ENCODE data around the gene LRP1. TPM values are rescaled to one million over a fixed set of nuclear protein-coding genes. Genes with fewer than 3 reads are reported as not detected.

LRP1 gene
- total RNA-seq, 2 experiments from 2014 or later: 0.57 to 0.95 TPM

- ChIA-PET CTCF (interaction anchor here (1.8 to 15.6 kb wide), 2 partner anchors 8 to 22 kb away, joined by 8 to 327 read pairs; a partner anchor contains a TSS), POLR2A (interaction anchor here (0.8 kb wide), 1 partner anchor 20 kb away, joined by 3 read pairs; no protein-coding TSS in a partner anchor)
Measured at GRCh38 chr12:57218030-57218853, 90.0 kb downstream of the LRP1 start.

DNA sequence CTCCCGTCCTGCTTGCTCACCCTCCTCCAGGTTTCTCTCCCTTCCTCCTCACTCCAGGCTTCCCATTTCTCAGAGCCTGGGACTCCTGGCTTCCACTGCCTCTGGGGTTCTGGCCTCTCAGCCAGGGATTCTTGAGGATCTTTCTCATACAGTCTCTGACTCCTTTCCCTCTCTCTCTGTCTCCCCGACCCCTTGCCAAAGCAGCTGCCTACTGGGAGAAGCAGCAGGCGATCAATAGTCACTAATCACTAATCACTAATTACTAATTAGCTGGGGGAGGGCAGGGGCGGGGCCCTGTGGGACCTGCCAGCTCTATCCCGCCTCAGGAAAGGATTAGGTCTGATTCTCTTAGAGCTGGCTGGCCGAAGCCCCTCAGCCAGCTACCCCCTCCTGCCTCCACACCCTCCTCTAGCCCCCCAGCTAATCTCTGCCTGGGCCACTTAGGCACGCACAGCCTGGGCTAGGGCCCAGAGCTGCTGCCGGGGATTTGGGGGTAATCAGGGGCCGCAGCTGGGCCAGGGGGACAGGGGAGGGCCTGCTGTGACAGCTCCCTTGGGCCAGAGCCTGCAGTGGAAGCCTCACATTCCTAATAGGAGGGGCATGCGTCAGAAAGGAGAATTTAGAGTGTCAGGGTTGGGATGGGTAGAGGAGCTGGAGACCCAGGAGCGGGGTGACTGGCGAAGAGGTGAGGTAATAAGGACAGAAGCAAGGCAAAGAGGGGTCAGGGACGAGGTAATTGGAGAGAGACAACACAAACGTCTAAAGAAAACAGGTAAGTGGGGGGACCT, 91.1 kb downstream of the LRP1 start:
- CTCF ChIA-PET: interaction anchor here (15.6 kb wide), 1 partner anchor 21 kb away, joined by 327 read pairs; a partner anchor contains a TSS
- POLR2A ChIA-PET: no interaction called here

DNA sequence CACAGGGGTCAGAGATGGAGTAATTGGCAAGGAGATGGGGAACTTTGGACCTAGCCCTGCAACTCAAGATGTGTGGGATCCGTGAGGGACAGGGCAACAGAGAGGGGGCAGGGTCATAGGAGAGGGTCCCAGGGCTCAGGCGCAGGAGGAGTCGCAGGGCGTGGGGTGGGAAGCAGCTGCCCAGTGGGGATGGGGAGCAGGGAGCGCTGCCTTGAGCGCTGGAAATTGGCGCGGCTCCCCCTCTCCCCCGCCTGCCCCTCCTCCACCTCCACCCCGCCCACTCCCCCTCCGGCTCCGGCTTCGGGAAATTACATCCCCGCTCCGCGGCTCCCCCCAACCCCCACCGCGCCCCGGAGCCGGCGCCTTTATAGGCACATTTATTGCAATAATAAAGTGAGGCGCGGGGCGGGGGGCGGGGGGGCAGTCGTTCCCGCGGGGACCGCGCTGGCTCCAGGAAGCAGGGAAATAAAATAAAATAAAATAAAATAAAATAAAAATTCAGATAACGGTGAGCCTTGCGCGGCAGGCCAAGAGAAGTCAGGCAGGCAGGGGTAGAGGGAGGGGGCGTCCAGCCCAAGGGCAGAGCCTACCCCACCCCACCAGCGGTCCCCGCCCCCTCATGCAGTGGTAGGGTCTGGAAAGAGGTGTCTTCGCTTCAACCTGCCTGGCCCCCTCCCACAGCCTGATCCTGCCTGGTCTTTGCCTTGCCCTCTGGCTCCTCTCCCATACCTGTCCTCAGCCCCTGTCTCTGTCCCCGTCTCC, 91.9 kb downstream of the LRP1 start:
- POLR2A ChIA-PET: no interaction called here
- CTCF ChIA-PET: interaction anchor here (15.6 kb wide), 1 partner anchor 20 kb away, joined by 327 read pairs; a partner anchor contains a TSS

DNA sequence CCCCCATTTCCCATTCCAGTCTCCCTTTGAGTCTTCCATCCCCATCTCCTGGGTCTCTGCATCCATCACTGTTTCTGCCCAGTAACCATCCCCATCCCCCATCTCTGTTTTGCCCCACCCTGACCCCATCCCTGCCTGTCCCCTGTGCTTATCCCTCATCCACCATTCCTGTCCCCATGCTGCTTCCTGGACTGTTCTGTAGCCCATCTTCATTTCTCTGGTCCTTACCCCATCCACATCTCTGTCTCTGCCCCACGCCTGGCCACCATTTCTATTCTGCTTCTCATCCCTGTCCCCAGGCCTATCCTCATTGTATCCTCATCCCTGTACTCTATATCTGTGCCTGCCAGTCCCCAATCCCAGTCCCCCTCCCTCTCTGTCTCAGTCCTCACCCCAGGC, 92.5 kb downstream of the LRP1 start:
- CTCF ChIA-PET: interaction anchor here (13.2 kb wide), 1 partner anchor 22 kb away, joined by 316 read pairs; a partner anchor contains a TSS

DNA sequence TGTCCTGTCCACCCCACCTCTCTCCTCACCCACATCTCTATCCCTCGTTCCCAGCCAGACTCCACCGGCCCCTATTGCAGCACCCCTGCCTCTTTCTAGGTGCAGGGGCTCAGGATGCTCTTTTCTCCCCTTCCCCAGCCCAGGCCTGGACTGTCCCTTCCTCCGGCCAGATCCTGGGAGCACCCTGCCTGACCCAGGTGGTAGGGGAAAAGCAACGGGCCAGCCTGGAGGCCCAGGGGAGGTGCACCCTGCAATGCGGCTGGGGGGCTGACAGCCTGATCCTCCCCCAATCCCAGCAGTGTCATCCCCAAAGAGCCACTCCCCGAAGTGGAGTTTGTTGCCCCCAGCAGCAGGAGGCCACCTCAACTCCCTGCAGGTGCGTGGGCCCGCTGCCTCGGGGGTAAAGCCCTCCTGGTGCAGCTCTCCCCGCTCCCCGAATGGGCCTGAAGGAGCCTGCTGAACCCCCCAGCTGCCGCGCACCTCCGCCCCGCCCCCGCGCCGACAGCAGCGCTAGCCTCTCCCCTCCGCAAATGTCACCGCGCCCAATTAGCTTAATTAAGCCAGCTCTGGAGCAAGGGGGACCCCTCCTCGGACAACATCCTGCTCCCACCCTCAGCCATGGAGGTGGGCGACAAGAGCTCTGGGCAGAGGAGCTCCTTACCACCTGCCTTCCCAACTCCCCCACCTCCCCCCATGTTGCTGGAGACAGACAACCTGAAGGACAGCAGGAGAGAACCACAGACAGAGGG, 93.1 kb downstream of the LRP1 start:
- POLR2A ChIA-PET: no interaction called here
- CTCF ChIA-PET: interaction anchor here (4.5 to 13.2 kb wide), 2 partner anchors 7 to 21 kb away, joined by 29 to 316 read pairs; a partner anchor contains a TSS

More for the DNA sequence above, 92.5 kb downstream of the LRP1 start:
- POLR2A ChIA-PET: no interaction called here

DNA sequence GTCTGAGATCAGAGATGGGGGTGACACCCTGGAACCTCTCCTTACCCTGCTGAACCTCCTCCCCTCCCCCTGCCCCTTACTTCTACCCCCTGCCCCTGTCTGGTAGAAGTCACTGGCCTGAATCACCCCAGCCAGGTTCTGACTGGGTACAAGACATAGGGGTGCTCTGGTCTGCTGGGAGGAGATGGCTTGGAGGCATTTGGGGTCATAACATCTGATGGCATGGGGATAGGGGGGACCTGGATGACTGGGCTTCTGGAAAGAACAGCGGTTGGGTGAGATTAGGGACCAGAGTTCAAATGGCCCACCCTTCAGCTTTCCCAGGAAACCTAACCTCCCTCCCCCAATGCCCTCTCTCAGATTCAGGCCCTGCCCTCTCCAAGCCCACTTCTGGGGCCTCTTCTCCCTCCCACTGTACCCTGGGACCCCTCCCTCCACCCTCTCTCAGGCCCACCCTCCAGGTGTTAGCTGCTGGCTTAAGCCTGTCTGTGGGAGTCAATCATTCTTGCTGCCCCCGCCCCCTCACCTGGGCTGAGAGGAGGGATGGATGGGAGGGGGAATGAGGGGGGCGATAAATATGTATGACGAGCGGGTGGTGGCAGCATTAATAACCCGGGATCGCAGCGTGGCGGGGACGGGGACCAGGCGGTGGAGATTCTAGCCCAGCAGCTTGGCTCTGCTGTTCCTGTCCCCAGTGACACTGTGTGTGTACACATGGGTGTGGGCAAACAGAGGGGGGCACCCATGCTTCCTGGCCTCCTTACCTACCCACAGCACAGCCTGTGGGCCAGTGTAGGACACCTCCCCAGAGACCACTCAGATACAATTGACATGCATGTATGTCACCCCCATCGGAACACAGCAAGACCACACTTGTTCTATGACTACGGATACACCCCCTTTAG, 94.3 kb downstream of the LRP1 start:
- ChIA-PET POLR2A (interaction anchor here (0.7 to 1.3 kb wide), 3 partner anchors 14 to 110 kb away, joined by 3 to 4 read pairs (median 4); a partner anchor contains a TSS), CTCF (interaction anchor here (1.3 to 13.2 kb wide), 3 partner anchors 9 to 98 kb away, joined by 3 to 316 read pairs (median 29); a partner anchor contains a TSS)

DNA sequence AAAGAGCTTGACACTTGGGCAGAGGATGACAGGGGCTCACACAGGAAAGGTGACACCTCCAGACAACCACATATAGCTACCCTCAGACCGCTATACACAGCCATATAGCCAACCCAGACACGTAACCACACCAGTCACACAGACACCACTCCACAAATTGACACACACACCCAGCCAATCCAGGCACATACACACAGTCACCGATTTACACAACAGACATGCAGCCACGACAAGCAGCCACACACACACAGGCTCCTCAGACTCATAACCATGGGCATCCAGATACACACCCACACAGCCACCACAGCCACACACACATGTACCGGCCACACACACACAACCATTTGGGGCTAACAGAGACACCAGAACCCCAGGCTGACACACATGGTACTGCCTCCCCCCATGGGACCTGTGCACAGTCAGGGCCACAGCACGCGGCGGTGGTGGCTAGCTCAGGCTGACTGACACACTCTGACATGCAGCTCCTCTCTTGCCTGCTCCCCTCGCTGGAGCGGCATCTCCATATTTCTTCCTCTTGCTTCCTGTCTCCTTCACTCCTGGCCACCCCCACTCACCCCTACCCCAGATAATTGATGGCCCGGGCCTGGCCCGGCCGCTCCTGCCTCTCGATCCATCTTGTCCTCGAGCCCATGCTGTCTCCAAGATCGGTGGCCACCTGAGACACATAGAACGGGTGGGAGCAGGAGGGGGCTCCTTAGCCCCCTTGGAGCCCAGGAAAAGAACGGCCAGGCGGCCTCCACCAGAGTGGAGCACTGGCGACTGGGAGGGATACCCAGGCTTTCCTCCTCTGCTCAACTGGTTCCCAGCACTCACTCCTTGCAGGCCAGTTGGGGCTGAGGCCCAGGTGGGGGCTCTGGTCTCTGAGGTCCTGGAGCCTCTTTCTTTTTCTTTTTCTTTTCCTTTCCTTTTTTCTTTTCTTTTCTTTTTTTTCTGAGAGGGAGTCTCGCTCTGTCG, 95.2 kb downstream of the LRP1 start:
- ChIA-PET POLR2A (interaction anchor here (0.7 to 1.3 kb wide), 3 partner anchors 13 to 111 kb away, joined by 3 to 4 read pairs (median 4); a partner anchor contains a TSS), CTCF (interaction anchor here (1.0 to 13.2 kb wide), 4 partner anchors 10 to 99 kb away, joined by 3 to 316 read pairs (median 16); a partner anchor contains a TSS)

- POLR2A ChIA-PET: interaction anchor here (1.2 to 1.8 kb wide), 2 partner anchors 11 to 15 kb away, joined by 5 read pairs; no protein-coding TSS in a partner anchor
- CTCF ChIA-PET: interaction anchor here (0.9 to 13.2 kb wide), 7 partner anchors 9 to 239 kb away, joined by 3 to 316 read pairs (median 3); a partner anchor contains a TSS
Measured at GRCh38 chr12:57224278-57224972, 96.1 kb downstream of the LRP1 start.

DNA sequence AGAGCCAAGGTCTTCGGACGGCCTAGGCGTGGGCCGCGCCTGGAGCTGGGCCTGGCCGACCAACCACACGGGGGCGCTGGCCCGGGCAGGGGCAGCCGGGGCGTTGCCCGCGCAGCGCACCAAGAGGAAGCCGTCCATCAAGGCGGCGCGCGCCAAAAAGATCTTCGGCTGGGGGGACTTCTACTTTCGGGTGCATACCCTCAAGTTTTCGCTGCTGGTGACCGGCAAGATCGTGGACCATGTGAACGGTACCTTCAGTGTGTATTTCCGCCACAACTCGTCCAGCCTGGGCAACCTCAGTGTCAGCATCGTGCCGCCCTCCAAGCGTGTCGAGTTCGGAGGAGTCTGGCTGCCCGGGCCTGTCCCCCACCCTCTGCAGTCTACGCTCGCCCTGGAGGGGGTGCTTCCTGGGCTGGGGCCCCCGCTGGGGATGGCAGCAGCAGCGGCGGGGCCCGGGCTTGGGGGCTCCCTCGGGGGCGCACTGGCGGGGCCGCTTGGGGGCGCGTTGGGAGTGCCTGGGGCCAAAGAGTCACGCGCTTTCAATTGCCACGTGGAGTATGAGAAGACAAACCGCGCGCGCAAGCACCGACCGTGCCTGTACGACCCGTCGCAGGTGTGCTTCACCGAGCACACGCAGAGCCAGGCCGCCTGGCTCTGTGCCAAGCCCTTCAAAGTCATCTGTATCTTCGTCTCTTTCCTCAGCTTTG, 96.8 kb downstream of the LRP1 start:
- ChIA-PET POLR2A (interaction anchor here (1.2 to 1.8 kb wide), 2 partner anchors 11 to 14 kb away, joined by 5 read pairs; no protein-coding TSS in a partner anchor), CTCF (interaction anchor here (0.9 to 13.2 kb wide), 9 partner anchors 8 to 238 kb away, joined by 3 to 316 read pairs (median 3); partner anchors contain the start of gene NXPH4)

DNA sequence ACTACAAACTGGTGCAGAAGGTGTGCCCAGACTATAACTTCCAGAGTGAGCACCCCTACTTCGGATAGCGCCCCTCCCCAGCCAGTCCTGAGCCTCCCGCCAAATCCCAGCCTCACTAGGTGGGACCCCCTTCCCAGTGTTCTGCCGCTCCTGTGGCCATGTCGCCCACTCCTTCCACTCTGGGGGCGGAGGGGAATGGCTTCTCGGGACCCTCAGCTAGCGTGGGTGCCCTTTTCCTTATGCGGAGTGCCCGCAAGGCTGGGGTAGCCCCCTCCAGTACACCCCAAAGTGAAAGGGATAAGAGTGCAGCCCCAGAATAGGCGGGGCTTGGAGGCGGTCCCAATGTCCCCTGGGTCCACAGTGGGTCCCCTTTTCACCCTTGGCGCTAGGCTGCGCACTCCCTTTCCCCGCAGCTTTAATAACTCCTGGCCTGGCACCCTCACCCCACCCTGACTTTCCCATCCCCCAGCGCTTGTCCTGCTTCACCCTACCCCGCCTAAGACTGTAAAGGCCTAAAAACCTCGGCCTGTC, 97.5 kb downstream of the LRP1 start:
- CTCF ChIA-PET: interaction anchor here (1.2 to 13.2 kb wide), 8 partner anchors 8 to 237 kb away, joined by 3 to 316 read pairs (median 6); partner anchors contain the start of gene NXPH4
- POLR2A ChIA-PET: interaction anchor here (1.2 to 1.8 kb wide), 2 partner anchors 12 to 14 kb away, joined by 5 read pairs; no protein-coding TSS in a partner anchor

DNA sequence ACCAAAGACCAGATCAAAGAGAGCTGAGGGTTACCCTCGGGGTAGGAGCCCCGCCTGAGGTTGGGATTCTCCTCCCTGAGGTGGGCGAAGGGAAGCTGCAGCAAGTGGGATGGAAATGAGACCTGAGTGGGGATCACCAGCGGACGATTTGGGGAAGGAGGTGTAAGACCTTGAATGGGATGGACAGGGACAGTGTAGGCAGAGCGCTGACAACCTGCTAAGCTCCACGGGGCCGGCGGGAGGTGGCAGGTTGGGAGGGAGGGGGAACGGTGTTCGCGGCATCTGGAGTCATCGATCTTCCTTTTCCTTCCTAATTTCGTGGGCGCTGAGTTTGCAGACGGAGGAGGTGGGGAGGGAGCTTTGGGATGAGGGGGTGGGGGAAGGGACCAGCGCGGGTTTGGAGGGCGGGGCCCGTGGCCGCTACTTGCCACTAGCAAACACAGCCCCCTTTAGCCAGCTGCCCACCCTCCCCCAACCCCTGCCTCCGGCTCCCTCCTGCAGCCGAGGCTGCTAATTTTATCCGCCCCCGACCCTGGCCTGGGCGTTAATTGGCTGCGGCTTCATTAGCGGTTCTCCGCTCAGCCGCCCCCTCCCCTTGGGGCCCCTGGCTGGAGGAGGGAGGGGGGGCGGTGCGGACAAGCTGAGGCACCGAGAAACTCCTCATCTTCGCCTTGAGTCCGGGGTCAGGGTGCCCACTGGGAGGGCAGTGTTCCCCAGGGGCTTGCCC, 98.5 kb downstream of the LRP1 start:
- CTCF ChIA-PET: interaction anchor here (0.6 to 13.2 kb wide), 5 partner anchors 10 to 147 kb away, joined by 4 to 316 read pairs (median 8); partner anchors contain the start of gene NXPH4
- POLR2A ChIA-PET: interaction anchor here (1.0 to 1.4 kb wide), 3 partner anchors 9 to 294 kb away, joined by 3 to 4 read pairs (median 4); partner anchors contain the start of genes DDIT3 and NXPH4

DNA sequence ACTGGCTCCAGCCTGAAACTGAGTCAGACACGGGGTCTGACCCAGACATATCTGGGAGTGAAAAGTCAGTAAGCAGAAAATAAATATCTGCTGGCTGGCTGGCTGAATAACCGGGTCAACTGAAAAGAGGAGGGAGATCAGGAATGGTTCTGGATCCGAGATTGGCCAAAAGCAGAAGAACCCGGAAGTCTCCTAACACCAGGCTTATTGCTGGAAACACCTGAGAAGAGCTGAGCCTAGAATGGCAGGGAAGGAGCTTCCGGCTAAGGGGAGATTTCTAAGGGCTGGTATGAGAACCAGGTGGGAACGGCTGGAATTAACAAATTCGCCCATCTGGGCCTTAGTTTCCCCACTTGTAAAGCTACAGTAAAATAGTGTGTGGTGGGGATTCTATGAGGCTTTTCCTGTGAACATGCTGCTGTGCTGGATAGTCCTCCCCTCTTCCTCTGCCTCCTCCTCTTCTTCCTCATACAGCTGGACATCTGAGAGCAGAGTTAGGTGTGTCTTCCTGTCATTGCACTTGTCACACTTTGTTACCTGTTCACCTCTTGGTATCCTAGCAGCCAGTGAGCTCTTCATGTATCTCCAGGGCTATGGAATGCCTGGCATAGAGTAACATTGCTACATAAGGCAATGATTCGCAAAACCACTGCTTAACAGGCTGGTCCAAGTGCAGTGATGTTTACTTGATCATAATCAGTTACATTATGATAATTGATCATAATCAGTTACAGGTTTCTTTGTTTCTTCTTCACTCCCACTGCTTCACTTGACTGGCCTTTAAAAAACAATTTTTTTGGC, 99.2 kb downstream of the LRP1 start:
- CTCF ChIA-PET: interaction anchor here (1.6 to 13.2 kb wide), 4 partner anchors 10 to 45 kb away, joined by 4 to 316 read pairs (median 50); partner anchors contain the start of gene NXPH4
- POLR2A ChIA-PET: interaction anchor here (1.0 to 1.4 kb wide), 3 partner anchors 9 to 293 kb away, joined by 3 to 4 read pairs (median 4); partner anchors contain the start of genes DDIT3 and NXPH4

Data from activated CD8-positive, alpha-beta memory T cell treated with anti-CD3 and anti-CD28 coated beads for 36 hours (primary cell).